Ascending aorta (tissue), 2 donors: ENCODE data around the gene PRXL2B. TPM values are rescaled to one million over a fixed set of nuclear protein-coding genes. Genes with fewer than 3 reads are reported as not detected.

Experiments
- DNase-seq, 2 donors: peaks; one replicate each; pipeline ENCODE4 v3.0.0-alpha.2; 2019; ENCODE audit warnings: low spot score in 2 of 2
- H3K27ac ChIP-seq, 2 donors: fragments of 200-600 bp; sonication (generic); one replicate each; pipeline ENCODE4 v1.5.1; 2016 to 2017; ENCODE audit warnings: mild to moderate bottlenecking in 1 of 2
- H3K27me3 ChIP-seq: fragments of 200-600 bp; sonication (generic); one replicate; pipeline ENCODE4 v1.5.1; 2017
- H3K36me3 ChIP-seq, 2 donors: fragments of 200-600 bp; sonication (generic); one replicate each; pipeline ENCODE4 v1.5.1; 2016
- H3K4me1 ChIP-seq, 2 donors: fragments of 200-600 bp; sonication (generic); one replicate each; pipeline ENCODE4 v1.5.1; 2016 to 2017; ENCODE audit warnings: mild to moderate bottlenecking in 1 of 2
- H3K4me3 ChIP-seq, 2 donors: fragments of 200-600 bp; sonication (generic); one replicate each; pipeline ENCODE4 v1.5.1; 2016 to 2017; ENCODE audit warnings: mild to moderate bottlenecking in 1 of 2
- H3K9me3 ChIP-seq, 2 donors: fragments of 200-600 bp; sonication (generic); one replicate each; pipeline ENCODE4 v1.5.1; 2016
- intact Hi-C: fragments of 100-400 bp; cut with DNase I; formaldehyde crosslinking; loops from one replicate; pipeline ENCODE4 v1.15.1; 2023
- total RNA-seq: library from RNA; depleted of rRNA; stranded (reverse); fragments of >200 nt; gene quantifications from one replicate; pipeline ENCODE4 v1.1.0, GENCODE V29; 2016
- TF ChIP-seq, protein P1 (sequence below), 3 experiments: fragments of 200-600 bp in 2 of 3; fragments of 450-650 bp in 1 of 3; sonication (generic) in 2 of 3; IDR thresholded peaks; one replicate each; pipeline ENCODE4 v1.5.1; 2016 to 2019; ENCODE audit warnings: antibody characterized with exemption in 3 of 3, mild to moderate bottlenecking in 1 of 3, moderate library complexity in 1 of 3

PRXL2B gene
- total RNA-seq, 1 donor from 2014 or later: 20.1 TPM

DNA sequence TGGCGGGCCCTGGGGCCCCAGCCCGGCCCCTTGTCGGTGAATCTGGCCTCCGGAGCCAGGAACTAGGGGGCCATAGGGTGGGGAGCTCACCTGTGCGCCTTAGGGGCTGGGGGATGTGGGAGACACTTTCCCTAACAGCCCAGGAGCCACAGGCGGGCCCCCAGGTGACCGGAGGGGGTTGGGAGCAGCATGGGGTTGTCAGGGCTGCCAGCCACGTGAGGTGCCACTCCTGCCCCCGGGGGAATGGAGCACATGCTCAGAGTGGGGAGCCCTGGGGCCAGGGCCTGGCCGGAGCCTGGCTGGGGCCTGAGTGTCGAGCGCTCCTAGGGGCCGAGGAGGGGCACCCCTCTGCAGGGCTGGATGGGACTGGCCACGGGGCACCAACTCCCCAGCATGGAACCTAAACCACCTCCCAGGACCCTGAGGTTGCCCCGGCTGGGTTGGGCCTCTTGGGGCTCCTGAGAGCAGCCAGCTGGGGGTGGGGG is 19.9 kb downstream of the PRXL2B start:
- peak in 1 of 2 donors; percentile 57 for DNase-seq
- no peak overlapping the region for H3K4me3 ChIP-seq
- no peaks in the 10 kb centered on the region for H3K4me1 ChIP-seq
- H3K27ac ChIP-seq: no peak overlapping the region
- intact Hi-C loops: no loop called here
- no peaks in the 10 kb centered on the region for H3K36me3 ChIP-seq
- H3K27me3 ChIP-seq: no peaks in the 10 kb centered on the region
- TF ChIP-seq, protein P1, sequence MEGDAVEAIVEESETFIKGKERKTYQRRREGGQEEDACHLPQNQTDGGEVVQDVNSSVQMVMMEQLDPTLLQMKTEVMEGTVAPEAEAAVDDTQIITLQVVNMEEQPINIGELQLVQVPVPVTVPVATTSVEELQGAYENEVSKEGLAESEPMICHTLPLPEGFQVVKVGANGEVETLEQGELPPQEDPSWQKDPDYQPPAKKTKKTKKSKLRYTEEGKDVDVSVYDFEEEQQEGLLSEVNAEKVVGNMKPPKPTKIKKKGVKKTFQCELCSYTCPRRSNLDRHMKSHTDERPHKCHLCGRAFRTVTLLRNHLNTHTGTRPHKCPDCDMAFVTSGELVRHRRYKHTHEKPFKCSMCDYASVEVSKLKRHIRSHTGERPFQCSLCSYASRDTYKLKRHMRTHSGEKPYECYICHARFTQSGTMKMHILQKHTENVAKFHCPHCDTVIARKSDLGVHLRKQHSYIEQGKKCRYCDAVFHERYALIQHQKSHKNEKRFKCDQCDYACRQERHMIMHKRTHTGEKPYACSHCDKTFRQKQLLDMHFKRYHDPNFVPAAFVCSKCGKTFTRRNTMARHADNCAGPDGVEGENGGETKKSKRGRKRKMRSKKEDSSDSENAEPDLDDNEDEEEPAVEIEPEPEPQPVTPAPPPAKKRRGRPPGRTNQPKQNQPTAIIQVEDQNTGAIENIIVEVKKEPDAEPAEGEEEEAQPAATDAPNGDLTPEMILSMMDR (IDR thresholded peaks at IDR 0.05): no peak
- H3K9me3 ChIP-seq: no peaks in the 10 kb centered on the region

GRCh38 chr1:2606881-2607621 is 20.5 kb downstream of the PRXL2B start:
- Histone ChIP-seq H3K4me3 (no peak overlapping the region), H3K27me3 (no peaks in the 10 kb centered on the region), H3K4me1 (no peaks in the 10 kb centered on the region), H3K36me3 (no peaks in the 10 kb centered on the region), H3K9me3 (no peaks in the 10 kb centered on the region), H3K27ac (no peak overlapping the region)
- DNase-seq: peak in 1 of 2 donors; percentile 53
- TF ChIP-seq, protein P1 (IDR thresholded peaks at IDR 0.05): no peak
- intact Hi-C loops: no loop called here

GRCh38 chr1:2607641-2608091 is 21.1 kb downstream of the PRXL2B start:
- Histone ChIP-seq H3K9me3 (peaks cover 0 to under 1% of the 10 kb centered on the region in 2 donors), H3K27me3 (no peaks in the 10 kb centered on the region), H3K4me1 (no peaks in the 10 kb centered on the region), H3K36me3 (no peaks in the 10 kb centered on the region), H3K27ac (no peak overlapping the region), H3K4me3 (no peak overlapping the region)
- peak in 1 of 2 donors; percentile 55 for DNase-seq
- TF ChIP-seq, protein P1 (IDR thresholded peaks at IDR 0.05): no peak
- intact Hi-C loops: no loop called here

GRCh38 chr1:2609319-2610035 is 22.9 kb downstream of the PRXL2B start:
- peak in 1 of 2 donors; percentile 55 for DNase-seq
- Histone ChIP-seq H3K4me1 (no peaks in the 10 kb centered on the region), H3K4me3 (no peak overlapping the region), H3K9me3 (peaks cover 0 to 10% of the 10 kb centered on the region in 2 donors), H3K36me3 (no peaks in the 10 kb centered on the region), H3K27ac (no peak overlapping the region), H3K27me3 (no peaks in the 10 kb centered on the region)
- intact Hi-C loops: no loop called here
- TF ChIP-seq, protein P1 (IDR thresholded peaks at IDR 0.05): no peak

- Histone ChIP-seq H3K27me3 (no peaks in the 10 kb centered on the region), H3K4me1 (no peaks in the 10 kb centered on the region), H3K9me3 (peaks cover 0 to 15% of the 10 kb centered on the region in 2 donors), H3K27ac (no peak overlapping the region), H3K36me3 (no peaks in the 10 kb centered on the region), H3K4me3 (no peak overlapping the region)
- DNase-seq: peak in 1 of 2 donors; percentile 50
- TF ChIP-seq, protein P1 (IDR thresholded peaks at IDR 0.05): no peak
- intact Hi-C loops: no loop called here
Observed at GRCh38 chr1:2610036-2610959, 23.7 kb downstream of the PRXL2B start.
